ENCODE measurements around the gene BCO2.

GRCh38 chr11:112167145-112167544 is 8.2 kb upstream of the BCO2 start, which contains the start of gene TEX12:
- TF ChIP-seq CTCF (IDR thresholded peaks at IDR 0.05 in 4 of 5, conservative IDR thresholded peaks at IDR 0.05 in 1 of 5): no peak
- TF ChIP-seq POLR2A (IDR thresholded peaks at IDR 0.05): no peak
